ENCODE measurements around the gene EIF5. TPM values are rescaled to one million over a fixed set of nuclear protein-coding genes. Genes with fewer than 3 reads are reported as not detected.

Gene EIF5
- total RNA-seq = 100 to 1,000 TPM; 267 to 339 TPM
- polyA plus RNA-seq (2013, experiment 1 of 2) = 276 TPM
- 252 TPM for polyA plus RNA-seq (2013, experiment 2 of 2)
- long read RNA-seq, experiment 1, full-length matches to known transcripts = 16 of 105 reads
- long read RNA-seq, experiment 1, partial matches to known transcripts = 57 of 105 reads
- long read RNA-seq, experiment 1, other reads (novel, unspliced or antisense) = 32 of 105 reads
- long read RNA-seq, experiment 2, full-length matches to known transcripts = 413 of 515 reads
- long read RNA-seq, experiment 2, partial matches to known transcripts = 47 of 515 reads
- long read RNA-seq, experiment 2, other reads (novel, unspliced or antisense) = 55 of 515 reads
- long read RNA-seq, experiment 3, full-length matches to known transcripts = 202 of 402 reads
- long read RNA-seq, experiment 3, partial matches to known transcripts = 175 of 402 reads
- long read RNA-seq, experiment 3, other reads (novel, unspliced or antisense) = 25 of 402 reads
- long read RNA-seq, experiment 4, full-length matches to known transcripts = 31 of 119 reads
- long read RNA-seq, experiment 4, partial matches to known transcripts = 74 of 119 reads
- long read RNA-seq, experiment 4, other reads (novel, unspliced or antisense) = 14 of 119 reads

DNA sequence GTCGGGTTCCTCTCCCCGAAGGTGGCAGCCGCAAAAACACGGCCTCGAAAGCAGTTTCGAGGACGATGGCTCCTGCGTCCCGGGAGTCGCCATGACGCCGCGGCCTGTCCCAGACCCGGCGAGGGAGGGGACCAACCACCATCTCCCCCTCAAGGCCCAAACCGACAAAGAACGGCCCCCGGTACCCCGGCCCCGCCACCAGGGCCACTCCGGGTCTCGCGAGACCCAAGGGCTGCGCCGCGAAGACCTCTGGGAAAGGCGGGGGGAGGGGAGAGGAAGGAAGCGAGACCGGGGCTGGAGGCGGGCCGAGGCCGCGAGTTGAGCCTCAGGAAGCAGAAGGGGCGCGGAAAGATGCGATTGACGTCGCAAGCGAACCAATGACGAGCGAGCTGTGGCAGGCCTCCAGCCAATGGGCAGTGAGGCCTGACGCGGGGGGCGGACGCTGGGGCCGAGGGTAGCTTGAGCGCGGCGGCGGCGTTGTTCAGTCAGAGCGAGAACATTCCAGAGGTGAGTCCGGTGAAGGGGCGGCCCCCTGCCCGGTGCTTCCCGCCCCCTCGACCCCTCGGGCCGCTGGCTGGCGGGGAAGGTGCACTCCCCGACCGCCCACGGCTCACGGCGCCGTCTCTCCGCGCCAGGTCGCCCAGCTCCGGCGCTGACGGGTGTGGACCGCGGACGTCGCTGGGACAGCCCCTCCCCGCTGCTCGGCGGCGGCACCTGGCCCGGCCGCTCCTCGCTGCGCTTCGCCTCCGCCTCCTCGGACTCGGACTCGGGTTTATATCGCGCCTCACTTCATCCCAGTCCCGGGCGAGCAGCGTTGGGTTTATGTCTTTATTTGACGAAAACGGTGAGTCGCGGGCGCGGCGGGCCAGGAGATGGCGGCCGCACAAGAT is at the start of gene EIF5:
EIF5 (plus strand) TSS at position 484 of the 890 bp plus-strand sequence. CDS start 1,624 bp downstream, outside the sequence.
- Mint-ChIP-seq H3K27ac (peak within 1 kb of the TSS; percentile 98), H3K4me3 (peak within 1 kb of the TSS; percentile 94), H3K36me3 (ENCODE audit: low read depth) (peaks cover 40% of the 10 kb centered on the region), H3K4me1 (peaks cover 26% of the 10 kb centered on the region), H3K27me3 (ENCODE audit: insufficient read depth) (no peaks in the 10 kb centered on the region), H3K9me3 (no peaks in the 10 kb centered on the region)
- H3K4me1 ChIP-seq (ENCODE audit: control insufficient read depth, insufficient read depth, low read length) = no peaks in the 10 kb centered on the region
- peak within 1 kb of the TSS; percentile 98 for H3K9ac ChIP-seq (ENCODE audit: extremely low read depth, low read length, poor library complexity, severe bottlenecking)
- TF ChIP-seq, protein P1, sequence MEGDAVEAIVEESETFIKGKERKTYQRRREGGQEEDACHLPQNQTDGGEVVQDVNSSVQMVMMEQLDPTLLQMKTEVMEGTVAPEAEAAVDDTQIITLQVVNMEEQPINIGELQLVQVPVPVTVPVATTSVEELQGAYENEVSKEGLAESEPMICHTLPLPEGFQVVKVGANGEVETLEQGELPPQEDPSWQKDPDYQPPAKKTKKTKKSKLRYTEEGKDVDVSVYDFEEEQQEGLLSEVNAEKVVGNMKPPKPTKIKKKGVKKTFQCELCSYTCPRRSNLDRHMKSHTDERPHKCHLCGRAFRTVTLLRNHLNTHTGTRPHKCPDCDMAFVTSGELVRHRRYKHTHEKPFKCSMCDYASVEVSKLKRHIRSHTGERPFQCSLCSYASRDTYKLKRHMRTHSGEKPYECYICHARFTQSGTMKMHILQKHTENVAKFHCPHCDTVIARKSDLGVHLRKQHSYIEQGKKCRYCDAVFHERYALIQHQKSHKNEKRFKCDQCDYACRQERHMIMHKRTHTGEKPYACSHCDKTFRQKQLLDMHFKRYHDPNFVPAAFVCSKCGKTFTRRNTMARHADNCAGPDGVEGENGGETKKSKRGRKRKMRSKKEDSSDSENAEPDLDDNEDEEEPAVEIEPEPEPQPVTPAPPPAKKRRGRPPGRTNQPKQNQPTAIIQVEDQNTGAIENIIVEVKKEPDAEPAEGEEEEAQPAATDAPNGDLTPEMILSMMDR (conservative IDR thresholded peaks at IDR 0.05) = peak; percentile 45
- peak within 1 kb of the TSS; percentile 99 for H3K27ac ChIP-seq (ENCODE audit: low read depth, low read length)
- WGBS, 2 experiments (ENCODE audit: insufficient coverage in 1 of 2, insufficient read length in 1 of 2) = 0% methylated on average over 49 to 103 of the region's 103 CpGs
- H3K4me3 ChIP-seq (ENCODE audit: low read length) = peak within 1 kb of the TSS; percentile 96
- H3K36me3 ChIP-seq (ENCODE audit: control insufficient read depth, insufficient read depth, low read length) = peaks cover 40% of the 10 kb centered on the region
- DNase-seq = peak; percentile 100
- no peaks in the 10 kb centered on the region for H3K27me3 ChIP-seq (ENCODE audit: control insufficient read depth, insufficient read depth, low read length, poor library complexity, severe bottlenecking)
- H3K9me3 ChIP-seq (ENCODE audit: control insufficient read depth, low read length) = no peaks in the 10 kb centered on the region

DNA sequence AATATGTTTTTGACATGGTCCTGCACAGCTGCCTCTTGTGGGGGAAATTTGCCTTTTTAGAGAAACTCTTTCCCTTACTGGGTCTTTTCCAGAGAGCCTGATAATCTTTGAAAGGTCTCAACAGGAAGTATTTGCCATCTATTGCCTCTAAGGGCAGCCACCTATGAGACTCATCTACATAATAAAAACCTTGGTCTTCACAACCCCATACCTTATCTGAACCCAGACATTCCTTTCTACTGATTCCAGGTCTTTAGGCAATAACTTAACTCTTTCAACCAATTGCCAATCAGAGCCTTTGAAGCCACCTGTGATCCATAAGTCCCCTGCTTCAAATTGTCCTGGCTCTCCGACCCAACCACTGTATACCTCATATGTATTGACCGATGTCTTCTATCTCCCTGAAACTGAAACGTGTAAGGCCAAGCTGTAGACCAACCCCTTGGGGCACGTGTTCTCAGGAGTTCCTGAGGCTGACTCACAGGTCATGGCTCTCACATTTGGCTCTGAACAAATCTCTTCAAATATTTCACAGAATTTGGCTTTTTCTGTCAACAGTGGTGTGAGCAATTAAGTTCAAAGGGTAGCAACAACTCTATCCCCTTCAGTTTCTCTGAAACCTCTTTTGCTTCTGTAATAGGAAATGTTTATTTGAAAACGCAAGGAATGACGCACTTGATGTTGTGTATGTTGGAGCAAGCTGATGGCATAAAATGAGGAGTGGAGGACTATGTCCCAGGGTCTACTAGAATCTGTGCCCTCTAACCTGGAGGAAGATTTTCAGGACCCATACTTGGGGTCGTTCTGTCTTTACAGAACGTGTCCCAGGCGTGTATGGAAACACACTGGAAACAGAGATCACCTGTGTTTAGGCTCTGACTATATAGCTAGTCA is 49.2 kb upstream of the EIF5 start:
- Mint-ChIP-seq H3K27me3 (ENCODE audit: insufficient read depth) (peaks cover 35% of the 10 kb centered on the region), H3K4me3 (no peak overlapping the region), H3K9me3 (peaks cover 2% of the 10 kb centered on the region), H3K27ac (no peak overlapping the region), H3K36me3 (ENCODE audit: low read depth) (no peaks in the 10 kb centered on the region), H3K4me1 (peaks cover 12% of the 10 kb centered on the region)
- Histone ChIP-seq H3K9me3 (ENCODE audit: control insufficient read depth, low read length) (peaks cover 7% of the 10 kb centered on the region), H3K27ac (ENCODE audit: low read depth, low read length) (no peak overlapping the region), H3K9ac (ENCODE audit: extremely low read depth, low read length, poor library complexity, severe bottlenecking) (no peak overlapping the region), H3K27me3 (ENCODE audit: control insufficient read depth, insufficient read depth, low read length, poor library complexity, severe bottlenecking) (peaks cover 8% of the 10 kb centered on the region), H3K4me1 (ENCODE audit: control insufficient read depth, insufficient read depth, low read length) (no peaks in the 10 kb centered on the region), H3K4me3 (ENCODE audit: low read length) (no peak overlapping the region), H3K36me3 (ENCODE audit: control insufficient read depth, insufficient read depth, low read length) (no peaks in the 10 kb centered on the region)
- WGBS, 2 experiments (ENCODE audit: insufficient coverage in 1 of 2, insufficient read length in 1 of 2) = 76 to 77% methylated on average over 9 of the region's 9 CpGs
- DNase-seq = peak; percentile 64
- TF ChIP-seq, protein P1 (conservative IDR thresholded peaks at IDR 0.05) = no peak

Measured in endodermal cell (in vitro differentiated cells).